ELF-1 (cell line): Measurements from ENCODE around the gene NDUFB2.
"Not testable (repeated sequence)": the region's sequence is repeated elsewhere in the genome, so short reads cannot be mapped to it uniquely, and the experiment has no call there.

ENCODE experiments used
- DNase-seq: peaks from one replicate; pipeline ENCODE4 v3.0.0-alpha.2; 2016; ENCODE audit warnings: low read depth, low spot score

The NDUFB2 gene

GRCh38 chr7:140696680-140697446 is at the start of gene NDUFB2:
Gene NDUFB2, plus strand, starts transcription at chr7:140696708. Its CDS starts 37 bp downstream, at chr7:140696745.
- peak; percentile 95 for DNase-seq

- peak; percentile 80 for DNase-seq
Observed at GRCh38 chr7:140646931-140647647, 49.4 kb upstream of the NDUFB2 start.

GRCh38 chr7:140649556-140650205 is 46.8 kb upstream of the NDUFB2 start:
- no peak for DNase-seq

DNA sequence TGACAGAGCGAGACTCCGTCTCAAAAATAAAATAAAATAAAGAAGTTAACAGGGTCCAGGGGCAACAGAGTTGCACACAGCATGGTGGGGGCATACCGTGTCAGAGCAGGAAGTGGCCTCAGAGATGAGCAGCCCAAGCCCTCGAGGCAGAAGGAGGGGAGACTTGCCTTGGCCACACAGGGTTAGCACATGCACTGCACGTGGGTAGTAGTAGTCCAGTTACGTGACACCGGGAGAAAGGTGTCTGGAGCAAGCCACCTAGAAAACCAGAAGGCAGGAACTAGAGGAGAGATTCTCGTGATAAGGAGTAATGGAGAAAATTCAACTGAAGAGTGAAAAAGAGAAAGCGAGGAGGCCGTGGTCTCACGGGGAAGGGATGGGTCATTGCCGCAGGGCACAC is 46.1 kb upstream of the NDUFB2 start:
- no peak for DNase-seq

DNA sequence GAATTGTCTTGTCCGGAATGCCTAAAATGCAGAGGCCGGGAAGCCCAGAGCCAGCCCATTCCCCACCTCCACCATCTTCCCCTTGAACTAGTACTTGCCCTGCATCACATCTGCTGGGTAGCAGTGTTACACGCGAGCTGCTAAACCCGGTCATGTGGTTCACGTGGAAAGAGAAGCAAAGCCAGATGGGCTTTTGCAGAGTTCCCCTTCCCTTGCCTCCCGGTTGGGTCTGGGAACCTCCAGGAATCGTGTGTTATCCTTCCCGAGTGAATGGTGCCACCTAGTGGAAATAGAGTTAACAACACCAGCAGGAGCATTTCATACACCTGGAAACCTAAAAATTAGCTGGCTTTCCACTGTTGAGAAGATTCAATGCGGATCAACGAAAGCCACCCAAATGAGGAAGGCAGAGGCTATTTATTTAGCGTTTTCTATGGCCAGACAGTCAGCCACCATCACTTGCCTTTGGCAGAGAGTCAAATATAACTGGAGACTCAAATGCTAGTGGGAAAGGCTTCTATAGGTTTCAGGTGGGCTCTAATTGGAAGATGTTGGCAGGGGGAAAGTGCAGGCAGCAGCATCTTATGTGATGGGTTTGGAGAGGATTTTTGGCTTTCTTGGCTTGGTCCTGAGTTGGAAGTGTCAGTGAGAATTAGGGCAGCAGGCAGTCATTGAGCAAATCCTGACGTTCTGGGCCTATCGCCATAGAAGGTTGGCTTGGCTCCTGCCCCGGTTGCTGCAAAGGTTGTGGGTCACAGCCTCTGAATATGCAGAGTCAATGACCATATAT is 43.0 kb upstream of the NDUFB2 start:
- peak; percentile 76 for DNase-seq

GRCh38 chr7:140654109-140654387 is 42.5 kb upstream of the NDUFB2 start:
- no peak for DNase-seq

GRCh38 chr7:140654661-140655060 is 41.8 kb upstream of the NDUFB2 start:
- no peak for DNase-seq

GRCh38 chr7:140655511-140656408 is 40.7 kb upstream of the NDUFB2 start:
- DNase-seq: no peak

DNA sequence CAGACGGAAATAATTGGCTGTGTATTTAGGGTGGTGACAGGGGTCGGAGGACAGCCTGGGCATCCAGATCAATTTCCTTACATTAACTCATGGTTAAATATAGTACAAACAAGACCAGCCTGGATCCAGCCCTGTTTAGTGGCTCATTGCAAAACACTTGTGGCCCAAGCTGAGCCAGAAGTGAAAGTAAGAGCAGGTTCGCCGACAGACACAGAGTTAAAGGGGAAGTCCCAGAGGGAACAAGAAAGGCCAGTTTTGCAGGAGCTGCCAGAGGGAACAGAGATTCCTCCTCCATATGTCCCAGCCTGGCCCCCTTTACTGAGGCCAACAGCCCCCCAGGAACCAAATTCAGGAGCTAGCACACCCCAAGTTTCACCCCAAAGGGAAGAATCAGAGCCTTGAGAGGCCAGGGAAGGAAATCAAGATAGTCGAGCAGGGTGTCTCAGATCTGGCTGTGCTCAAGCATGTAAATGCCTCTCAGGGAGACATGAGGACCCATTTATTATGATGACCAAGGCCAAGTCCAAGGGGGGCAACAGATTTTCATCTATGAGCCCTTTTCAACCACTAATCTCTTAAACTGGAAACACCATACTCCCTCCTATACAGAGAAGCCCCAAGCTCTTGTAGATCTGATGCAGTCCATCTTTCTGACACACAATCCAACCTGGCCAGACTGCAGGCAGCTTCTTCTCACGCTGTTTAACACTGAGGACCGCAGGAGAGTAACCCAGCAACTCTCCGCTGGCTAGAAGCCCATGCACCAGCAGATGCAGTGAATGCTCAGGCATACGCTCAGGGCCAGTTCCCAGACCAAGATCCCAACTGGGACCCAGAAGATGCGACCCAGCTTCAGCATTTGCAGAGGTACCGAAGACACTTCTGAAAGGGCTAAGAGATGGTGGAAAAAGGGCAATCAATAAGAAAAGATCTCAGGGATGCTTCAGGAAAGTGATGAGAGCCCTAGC is 39.7 kb upstream of the NDUFB2 start:
- DNase-seq: peak; percentile 68

DNA sequence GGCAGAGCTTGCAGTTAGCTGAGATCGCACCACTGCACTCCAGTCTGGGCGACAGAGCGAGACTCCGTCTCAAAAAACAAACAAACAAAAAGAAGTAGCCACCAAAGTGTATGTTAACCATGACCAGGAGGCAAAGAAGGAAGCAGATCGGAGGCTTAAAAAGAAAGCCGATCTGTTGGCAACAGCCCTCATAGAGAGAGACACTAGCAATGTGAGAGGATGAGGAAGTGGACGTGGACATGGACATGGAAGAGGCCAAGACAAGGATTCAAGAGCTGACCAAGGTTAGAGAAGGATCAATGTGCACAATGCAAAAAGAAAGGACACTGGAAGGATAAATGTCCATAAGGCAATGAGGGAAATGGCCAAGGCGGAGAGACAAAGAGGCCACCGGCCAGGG is 38.6 kb upstream of the NDUFB2 start:
- no peak for DNase-seq

GRCh38 chr7:140659856-140660255 is 36.7 kb upstream of the NDUFB2 start:
- no peak for DNase-seq

DNA sequence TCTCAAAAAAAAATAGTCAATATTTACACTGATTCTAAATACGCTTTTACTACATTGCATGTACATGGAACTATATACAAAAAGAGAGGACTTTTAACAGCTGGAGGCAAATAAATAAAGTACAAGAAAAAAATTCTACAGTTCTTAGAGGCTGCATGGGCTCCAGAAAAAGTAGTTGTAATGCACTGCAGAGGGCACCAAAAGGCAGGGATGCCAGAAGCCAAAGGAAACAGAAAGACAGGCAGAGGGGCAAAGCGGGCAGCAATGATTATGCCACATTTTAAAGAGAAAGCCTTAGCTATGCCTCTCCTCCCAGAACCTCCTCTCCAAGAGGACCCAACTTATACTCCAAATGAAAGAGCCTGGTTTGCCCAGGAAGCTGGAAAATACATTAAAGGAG is 35.4 kb upstream of the NDUFB2 start:
- no peak for DNase-seq

DNA sequence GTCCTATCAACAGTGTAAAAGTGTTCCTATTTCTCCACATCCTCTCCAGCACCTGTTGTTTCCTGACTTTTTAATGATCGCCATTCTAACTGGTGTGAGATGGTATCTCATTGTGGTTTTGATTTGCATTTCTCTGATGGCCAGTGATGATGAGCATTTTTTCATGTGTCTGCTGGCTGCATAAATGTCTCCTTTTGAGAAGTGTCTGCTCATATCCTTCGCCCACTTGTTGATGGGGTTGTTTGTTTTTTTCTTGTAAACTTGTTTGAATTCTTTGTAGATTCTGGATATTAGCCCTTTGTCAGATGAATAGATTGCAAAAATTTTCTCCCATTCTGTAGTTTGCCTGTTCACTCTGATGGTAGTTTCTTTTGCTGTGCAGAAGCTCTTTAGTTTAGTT is 33.6 kb upstream of the NDUFB2 start:
- DNase-seq: not testable (repeated sequence)

- no peak for DNase-seq
Observed at GRCh38 chr7:140667476-140667875, 29.0 kb upstream of the NDUFB2 start.

DNA sequence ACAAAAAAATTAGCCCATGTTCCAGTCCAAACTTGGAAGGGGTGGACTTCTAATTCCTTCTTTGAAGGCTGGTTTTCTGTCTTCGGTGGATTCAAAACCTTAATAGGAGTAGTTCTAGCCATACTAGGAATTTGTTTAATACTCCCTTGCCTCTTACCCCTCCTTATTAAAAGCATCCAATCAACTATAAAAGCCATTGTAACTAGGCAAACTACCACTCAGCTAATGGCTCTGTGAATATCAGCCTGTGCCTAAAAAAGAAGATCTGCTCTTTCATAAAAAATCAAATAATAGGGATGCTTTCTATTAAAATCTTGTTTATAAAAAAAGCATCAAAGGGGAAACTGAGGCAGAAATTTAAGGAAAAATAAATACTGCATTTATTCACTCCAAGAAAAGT is 27.9 kb upstream of the NDUFB2 start:
- DNase-seq: no peak

- no peak for DNase-seq
Observed at GRCh38 chr7:140669352-140669751, 27.2 kb upstream of the NDUFB2 start.

GRCh38 chr7:140669862-140670261 is 26.6 kb upstream of the NDUFB2 start:
- DNase-seq: not testable (repeated sequence)

GRCh38 chr7:140670343-140670935 is 26.1 kb upstream of the NDUFB2 start:
- DNase-seq: no peak

- DNase-seq: no peak
Observed at GRCh38 chr7:140671966-140672365, 24.5 kb upstream of the NDUFB2 start.
